Measurements from ENCODE around the gene MATCAP1.
A peak's percentile ranks its signal among the peaks of the same experiment; 100 is the strongest.

MATCAP1 gene

GRCh38 chr16:67183627-67184452 lies at the start of gene MATCAP1:
TSS of gene MATCAP1 (minus strand) at chr16:67183963. CDS start at chr16:67180610, 3,353 bp downstream.
- DNase-seq = peak; percentile 62

DNA sequence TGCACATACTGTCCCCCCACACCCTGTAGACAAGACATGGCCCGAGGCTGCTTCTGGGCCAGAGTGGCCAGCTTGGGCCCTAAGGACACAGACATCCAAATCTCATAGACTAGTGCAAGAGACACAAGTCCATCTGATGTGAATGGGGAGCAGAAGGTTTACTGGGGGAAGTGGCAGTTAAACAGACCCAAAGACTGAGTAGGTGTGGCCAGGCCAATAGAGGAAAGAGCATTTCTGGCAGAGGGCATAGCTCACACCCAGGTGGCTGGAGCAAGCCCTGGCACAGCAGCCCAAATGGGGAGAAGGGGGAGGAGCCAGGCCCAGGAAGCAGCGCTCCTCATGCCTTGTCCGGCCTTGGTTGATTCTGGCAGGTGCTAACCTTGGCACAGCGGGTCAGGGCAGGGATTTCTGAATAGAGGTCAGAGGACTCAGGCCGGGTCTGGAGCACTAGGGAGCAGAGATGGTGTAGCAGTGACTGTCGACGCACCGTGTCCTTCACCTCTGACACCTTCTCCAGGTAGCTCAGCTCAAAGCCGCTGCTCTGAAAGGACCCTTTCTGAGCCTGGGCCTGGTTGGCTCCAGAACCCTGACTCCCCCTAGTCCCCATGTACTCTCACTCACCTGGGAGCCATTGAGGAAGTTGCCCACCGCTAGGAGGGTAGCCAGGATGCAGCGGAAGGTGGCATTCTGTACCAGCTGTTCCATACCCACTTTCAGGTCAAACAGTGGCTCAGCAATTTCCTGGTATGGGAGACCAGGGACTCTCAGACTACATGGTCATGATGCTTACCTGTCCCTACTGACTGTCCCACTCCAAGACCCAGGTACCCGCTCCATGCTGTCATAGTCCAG lies 47.3 kb upstream of the MATCAP1 start:
- no peak for DNase-seq

- DNase-seq = no peak
Observed at GRCh38 chr16:67229906-67230808, 46.4 kb upstream of the MATCAP1 start.

DNA sequence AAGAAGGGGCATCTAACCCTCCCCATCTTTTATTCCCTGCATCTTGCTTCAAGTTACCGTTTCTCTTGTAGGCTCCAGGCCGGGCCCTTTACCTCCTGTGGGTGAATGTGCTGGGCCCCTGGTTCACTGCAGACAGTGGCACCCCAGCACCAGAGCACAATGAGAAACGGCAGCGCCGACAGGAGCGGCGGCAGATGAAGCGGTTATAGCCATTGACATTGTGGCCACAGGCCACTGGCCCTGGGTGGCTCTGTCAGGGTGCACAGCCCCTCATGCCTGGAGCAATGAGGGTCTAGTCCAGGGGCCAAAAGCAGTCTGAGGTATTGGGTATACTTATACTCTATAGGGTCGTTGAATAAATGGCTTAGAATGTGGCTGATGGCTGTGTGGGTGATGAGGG lies 45.1 kb upstream of the MATCAP1 start:
- no peak for DNase-seq

DNA sequence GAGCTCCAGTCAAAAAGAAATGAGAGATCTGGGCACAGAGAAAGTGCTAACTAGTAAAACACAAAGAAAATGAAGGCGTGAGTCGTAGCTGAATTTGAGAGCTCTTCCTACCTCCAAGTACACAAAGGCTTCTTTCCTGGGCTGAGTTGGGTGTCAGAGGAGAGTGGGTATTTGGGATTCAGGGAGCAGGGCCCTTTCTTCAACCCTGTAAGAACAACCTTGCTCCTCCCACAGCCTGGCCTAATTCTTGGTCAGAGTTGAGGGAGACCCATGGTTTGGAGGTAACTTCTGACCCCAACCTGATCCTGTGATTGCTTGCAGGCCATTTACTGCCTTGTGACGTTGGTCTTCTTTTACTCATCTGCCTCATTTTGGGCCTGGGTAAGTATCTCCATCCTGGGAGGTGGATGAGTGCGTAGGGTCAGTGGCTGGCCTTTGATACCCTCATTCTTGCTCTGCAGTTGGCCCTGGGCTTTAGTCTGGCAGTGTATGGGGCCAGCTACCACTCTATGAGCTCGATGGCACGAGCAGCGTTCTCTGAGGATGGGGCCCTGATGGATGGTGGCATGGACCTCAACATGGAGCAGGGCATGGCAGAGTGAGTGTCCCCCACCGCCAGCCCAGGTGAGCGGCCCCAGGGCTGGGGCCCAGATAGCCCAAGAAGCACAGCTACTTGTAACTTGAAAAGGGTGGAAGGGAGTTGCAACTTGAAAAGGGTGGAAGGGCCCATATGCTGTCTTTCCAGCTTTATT lies 44.4 kb upstream of the MATCAP1 start:
- DNase-seq = no peak

DNA sequence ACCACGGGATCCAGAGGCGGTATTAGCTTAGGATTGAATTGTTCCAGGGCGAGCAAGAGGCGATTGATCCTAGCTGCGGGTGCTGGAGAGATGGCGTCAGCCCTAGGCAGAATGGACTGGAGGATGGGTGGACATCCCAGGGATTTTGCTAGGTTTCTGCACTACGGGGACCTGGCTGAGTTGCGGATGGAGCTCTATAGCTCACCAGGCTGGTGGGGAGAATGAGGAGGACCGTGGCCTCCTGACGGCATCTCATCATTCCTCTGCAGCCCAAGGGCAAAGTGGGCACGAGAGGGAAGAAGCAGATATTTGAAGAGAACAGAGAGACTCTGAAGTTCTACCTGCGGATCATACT lies 43.8 kb upstream of the MATCAP1 start:
- no peak for DNase-seq

DNA sequence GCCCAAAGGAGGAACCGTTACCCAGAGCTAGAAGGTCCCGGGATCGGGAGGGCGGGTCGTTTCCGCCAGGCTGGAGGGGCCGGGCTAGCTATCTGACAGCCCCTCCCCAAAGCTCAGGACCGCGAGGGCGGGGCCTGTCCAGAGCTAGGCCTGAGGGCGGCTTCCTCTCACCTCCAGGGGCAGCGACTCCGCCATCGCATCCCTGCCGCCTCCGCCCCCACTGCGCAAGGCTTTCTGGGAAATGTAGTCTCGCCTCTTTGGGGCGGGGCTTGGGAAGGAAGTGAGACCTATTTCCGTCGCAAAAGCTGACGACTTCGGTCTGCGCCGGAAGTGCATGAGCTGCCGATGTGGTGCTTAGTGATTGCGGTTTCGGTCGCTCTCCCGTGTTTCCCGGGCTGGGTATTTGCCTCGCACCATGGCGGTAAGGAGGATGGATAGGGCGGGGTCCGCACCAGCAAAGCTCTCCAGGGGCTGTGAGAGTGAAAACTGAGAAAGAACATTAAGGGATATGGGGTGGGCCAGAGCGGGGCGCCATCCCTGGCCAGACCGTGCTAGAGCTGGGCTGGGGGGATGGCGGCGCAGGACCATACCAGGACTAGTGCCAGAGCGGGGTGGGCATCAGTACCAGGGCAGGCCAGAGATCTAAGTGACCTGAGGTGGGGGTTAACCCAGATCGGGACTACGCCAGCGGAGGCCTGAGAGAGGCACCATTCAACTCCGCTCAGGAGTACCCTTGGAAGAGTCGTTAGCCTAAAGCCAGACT lies 43.2 kb upstream of the MATCAP1 start, which contains the start of gene TMEM208:
TMEM208 (plus strand) TSS at position 327 of the 763 bp plus-strand sequence; CDS start at position 416, 89 bp downstream.
- peak; percentile 71 for DNase-seq

DNA sequence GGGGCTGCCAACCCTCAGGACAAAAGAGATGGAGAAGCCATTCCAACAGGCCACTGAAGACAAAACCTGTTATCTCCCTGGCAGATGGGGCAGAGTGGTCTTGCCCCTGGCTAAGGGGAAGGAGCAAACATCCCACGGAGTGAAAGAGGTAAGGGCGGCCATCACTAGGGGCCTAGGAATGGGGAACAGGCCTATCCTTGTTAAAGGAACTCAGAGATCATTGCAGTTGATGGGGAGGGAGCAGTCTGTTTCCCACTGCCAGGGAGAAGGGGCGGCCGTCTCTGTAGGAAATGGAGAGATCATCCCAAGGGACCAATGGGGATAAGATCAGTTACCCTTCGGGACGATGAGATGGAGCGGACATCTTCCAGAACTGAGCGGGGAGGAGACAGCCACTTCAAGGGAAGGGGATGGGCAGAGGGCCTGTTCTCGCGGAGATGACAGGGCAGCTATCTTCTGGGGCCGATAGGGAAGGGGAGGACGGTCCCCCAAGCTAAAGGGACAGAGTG lies 42.6 kb upstream of the MATCAP1 start:
- no peak for DNase-seq

DNA sequence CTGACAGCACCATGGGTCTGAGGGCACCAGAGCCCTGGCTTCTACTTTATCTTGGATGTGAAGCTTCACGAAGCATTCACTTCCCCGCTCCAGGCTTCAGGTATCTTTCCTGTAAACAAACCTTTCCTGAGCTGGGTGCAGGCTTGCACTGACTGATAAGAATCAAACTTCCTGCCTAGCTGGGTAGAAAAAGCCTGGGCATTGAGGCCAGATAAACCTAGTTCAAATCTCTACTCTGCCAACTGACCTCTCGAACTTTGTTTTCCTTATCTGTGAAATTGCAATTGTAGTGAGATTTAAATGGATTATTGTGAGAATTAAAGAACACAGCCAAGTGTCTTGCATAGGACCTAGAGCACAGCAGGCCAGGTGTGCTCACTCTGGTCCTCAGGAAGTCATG lies 40.2 kb upstream of the MATCAP1 start:
- no peak for DNase-seq

GRCh38 chr16:67216612-67217490 lies 33.1 kb upstream of the MATCAP1 start:
- no peak for DNase-seq

DNA sequence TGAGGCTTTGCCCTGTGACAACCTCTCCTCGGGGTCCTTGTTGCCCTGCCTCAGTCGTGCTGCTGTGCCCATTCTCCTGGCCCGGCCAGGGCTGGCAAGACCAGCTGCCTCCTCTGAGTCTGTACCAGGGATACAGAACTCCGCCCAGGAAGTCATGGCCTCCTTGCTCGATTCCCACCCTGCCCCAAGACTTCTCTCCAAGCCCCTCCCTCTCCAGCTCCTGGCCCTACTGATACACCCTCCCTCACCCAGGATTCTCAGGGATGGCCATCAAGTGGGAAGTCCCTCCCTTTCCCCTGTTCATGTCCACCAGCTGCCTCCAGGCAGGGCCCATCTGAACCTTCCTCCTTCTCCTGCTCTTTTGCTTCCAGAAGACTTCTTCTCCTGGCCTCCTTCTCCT lies 31.9 kb upstream of the MATCAP1 start:
- no peak for DNase-seq

DNA sequence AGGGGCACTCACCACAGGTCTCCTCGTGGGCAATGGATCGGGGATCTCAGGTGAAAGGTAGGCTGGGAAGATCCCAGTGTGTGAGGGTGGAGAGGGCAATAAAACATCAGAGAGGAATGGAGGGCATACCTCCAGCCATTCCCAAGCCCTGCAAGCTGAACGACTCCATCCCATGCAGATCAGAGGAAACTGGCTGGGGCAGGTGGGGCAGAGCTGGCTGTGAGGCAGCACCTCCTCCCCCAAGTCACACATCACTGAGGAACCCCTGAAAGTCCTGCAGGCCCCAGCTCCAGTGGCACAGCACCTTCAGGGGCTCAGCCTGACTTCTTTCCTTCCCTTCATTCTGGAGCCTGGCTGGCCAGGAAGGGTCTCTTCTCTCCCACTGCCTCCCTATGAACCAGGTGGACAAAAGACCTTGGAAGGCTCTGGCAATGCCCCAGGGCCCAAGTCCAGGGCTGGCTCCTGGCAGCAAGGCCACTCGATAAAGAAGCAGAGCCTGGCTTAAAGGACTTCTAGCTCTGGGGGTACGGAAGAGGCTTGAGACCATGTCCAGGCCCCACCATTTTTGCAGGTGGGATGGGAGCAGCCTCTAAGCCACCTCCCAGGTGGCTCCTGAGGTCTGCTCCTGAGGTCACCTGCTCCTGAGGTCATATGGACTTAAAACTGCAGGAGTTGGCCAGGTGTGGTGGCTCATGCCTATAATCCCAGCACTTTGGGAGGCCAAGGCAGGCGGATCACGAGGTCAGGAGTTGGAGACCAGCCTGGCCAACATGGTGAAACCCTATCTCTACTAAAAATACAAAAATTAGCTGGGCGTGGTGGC lies 29.6 kb upstream of the MATCAP1 start:
- no peak for DNase-seq

GRCh38 chr16:67212766-67213165 lies 29.0 kb upstream of the MATCAP1 start:
- DNase-seq = no peak

DNA sequence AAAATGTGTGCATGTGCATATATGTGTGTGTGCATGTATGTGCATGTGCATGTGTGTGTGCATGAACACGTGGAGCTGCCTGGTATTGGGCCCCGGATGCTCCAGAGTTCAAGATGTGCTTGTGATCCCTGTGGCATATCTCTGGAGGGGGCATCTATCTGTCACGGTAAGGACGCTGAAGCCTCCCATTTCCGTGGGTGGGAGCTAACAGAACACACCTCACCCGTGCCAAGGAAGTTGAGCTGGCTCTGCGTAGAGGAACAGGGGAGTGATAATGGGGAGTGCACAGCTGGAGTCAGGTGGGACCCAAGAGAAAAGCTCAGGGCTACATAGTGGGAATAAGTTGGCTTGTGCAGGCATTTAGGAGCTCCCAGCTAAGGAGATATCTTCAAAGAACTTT lies 27.9 kb upstream of the MATCAP1 start:
- no peak for DNase-seq

- DNase-seq = no peak
Observed at GRCh38 chr16:67210069-67210937, 26.5 kb upstream of the MATCAP1 start.

DNA sequence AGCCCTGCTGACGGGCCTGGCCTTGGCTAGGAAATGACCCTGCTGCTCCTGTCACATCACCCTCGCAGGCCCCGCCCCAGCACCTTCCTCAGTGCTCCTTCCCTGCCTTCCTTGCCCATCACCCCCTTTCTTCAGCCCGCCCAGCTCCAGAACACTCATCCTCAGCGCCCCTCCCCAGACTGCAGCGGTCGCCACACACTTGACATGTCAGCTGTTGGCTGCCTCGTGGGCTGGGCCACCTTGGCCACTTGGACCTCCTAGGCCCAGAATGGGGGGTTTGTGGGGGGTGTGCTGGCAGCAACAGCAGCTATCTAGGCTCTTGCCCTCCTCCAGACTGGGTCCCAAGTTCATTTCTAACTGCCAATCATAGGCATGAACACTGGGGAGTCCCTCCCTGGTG lies 25.8 kb upstream of the MATCAP1 start:
- no peak for DNase-seq

GRCh38 chr16:67208154-67208896 lies 24.6 kb upstream of the MATCAP1 start:
- DNase-seq = no peak

Measured in NCI-H1048 (cell line).